ENCODE measurements around the gene KAZN.

DNA sequence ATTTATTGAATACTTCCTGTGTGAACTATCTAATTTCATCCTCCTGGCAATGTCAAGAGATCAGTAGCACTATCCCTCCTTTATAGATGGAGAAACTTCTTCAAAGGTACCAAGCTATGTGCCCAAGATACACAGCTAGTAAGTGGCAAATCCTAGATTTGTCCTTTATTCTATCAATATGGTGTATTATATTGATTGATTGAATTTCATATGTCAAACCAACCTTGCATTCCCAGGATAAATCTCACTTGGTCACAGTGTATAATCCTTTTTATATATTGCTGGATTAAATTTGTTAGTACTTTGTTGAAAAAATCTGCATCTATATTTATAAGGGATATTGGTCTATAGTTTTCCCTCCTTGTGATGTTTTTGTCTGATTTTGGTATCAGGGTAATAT is 506.3 kb downstream of the KAZN start:
- TF ChIP-seq, protein P1, sequence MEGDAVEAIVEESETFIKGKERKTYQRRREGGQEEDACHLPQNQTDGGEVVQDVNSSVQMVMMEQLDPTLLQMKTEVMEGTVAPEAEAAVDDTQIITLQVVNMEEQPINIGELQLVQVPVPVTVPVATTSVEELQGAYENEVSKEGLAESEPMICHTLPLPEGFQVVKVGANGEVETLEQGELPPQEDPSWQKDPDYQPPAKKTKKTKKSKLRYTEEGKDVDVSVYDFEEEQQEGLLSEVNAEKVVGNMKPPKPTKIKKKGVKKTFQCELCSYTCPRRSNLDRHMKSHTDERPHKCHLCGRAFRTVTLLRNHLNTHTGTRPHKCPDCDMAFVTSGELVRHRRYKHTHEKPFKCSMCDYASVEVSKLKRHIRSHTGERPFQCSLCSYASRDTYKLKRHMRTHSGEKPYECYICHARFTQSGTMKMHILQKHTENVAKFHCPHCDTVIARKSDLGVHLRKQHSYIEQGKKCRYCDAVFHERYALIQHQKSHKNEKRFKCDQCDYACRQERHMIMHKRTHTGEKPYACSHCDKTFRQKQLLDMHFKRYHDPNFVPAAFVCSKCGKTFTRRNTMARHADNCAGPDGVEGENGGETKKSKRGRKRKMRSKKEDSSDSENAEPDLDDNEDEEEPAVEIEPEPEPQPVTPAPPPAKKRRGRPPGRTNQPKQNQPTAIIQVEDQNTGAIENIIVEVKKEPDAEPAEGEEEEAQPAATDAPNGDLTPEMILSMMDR (IDR thresholded peaks at IDR 0.05; ENCODE audit: low read depth, low read length, poor library complexity, severe bottlenecking), result no peak
- no peak for TF ChIP-seq EZH2phosphoT487 (IDR thresholded peaks at IDR 0.05; ENCODE audit: borderline replicate concordance, low read length)
